GM12878 (cell line): ENCODE measurements around the gene PLCB4.

ENCODE experiments used
- CTCF ChIP-seq, 3 experiments: IDR thresholded peaks in 2 of 3; conservative IDR thresholded peaks in 1 of 3; 2 replicates each; pipeline ENCODE4 v1.5.1; 2011; ENCODE audit warnings: low read depth in 3 of 3, low read length in 3 of 3, mild to moderate bottlenecking in 3 of 3, control low read depth in 2 of 3, moderate library complexity in 2 of 3, inconsistent platforms in 1 of 3, mixed read lengths in 1 of 3; ENCODE audit not compliant: control insufficient read depth in 2 of 3, insufficient read depth in 1 of 3; ENCODE audit errors: extremely low read depth in 1 of 3
- NFYA ChIP-seq: IDR thresholded peaks from 2 replicates; pipeline ENCODE4 v1.6.1; 2011; ENCODE audit warnings: low read depth, mild to moderate bottlenecking, low read length, improper control_type of control experiment, borderline replicate concordance
- POLR2A ChIP-seq: IDR thresholded peaks from 2 replicates; pipeline ENCODE4 v1.6.1; 2011; ENCODE audit warnings: low read depth, mild to moderate bottlenecking, low read length
- POLR2AphosphoS5 ChIP-seq: IDR thresholded peaks from 2 replicates; pipeline ENCODE4 v1.6.1; 2011; ENCODE audit warnings: mild to moderate bottlenecking, low read length, inconsistent platforms
- SREBF2 ChIP-seq: IDR thresholded peaks from 2 replicates; pipeline ENCODE4 v1.6.1; 2012; ENCODE audit warnings: mild to moderate bottlenecking, low read length
- STAT1 ChIP-seq: fragments of 450-650 bp; conservative IDR thresholded peaks from 2 replicates; pipeline ENCODE4 v1.6.1; 2014; ENCODE audit warnings: antibody characterized with exemption, mild to moderate bottlenecking
- STAT3 ChIP-seq: IDR thresholded peaks from 2 replicates; pipeline ENCODE4 v1.6.1; 2011; ENCODE audit warnings: low read depth, low read length, improper control_type of control experiment
- ZNF384 ChIP-seq: IDR thresholded peaks from 2 replicates; pipeline ENCODE4 v1.6.1; 2012; ENCODE audit warnings: low read depth, mild to moderate bottlenecking, low read length, improper control_type of control experiment, borderline replicate concordance

- TF ChIP-seq STAT3 (no peak), POLR2AphosphoS5 (no peak), NFYA (no peak), CTCF (IDR thresholded peaks at IDR 0.05 in 2 of 3, conservative IDR thresholded peaks at IDR 0.05 in 1 of 3; ENCODE audit: control insufficient read depth in 2 of 3, extremely low read depth in 1 of 3, insufficient read depth in 1 of 3, low read depth in 3 of 3, low read length in 3 of 3) (no peak), STAT1 (no peak), POLR2A (no peak), SREBF2 (no peak), ZNF384 (no peak)
These were observed 330.0 kb downstream of the PLCB4 start for GRCh38 chr20:9398882-9399281.
